ENCODE data around the gene PSD4. TPM values are rescaled to one million over a fixed set of nuclear protein-coding genes. Genes with fewer than 3 reads are reported as not detected.

Gene PSD4
- total and polyA plus RNA-seq, 2 of the 4 experiments (the other 2 are of a cell fraction): 0.36 to 0.70 TPM

GRCh38 chr2:113138428-113139322, 35.1 kb upstream of the PSD4 start (continued):
- no peak for TF ChIP-seq ELK1 (IDR thresholded peaks at IDR 0.05; ENCODE audit: borderline replicate concordance, low read depth, low read length)

GRCh38 chr2:113141451-113141850, 32.3 kb upstream of the PSD4 start:
- dilution Hi-C loops (cut with HindIII; ENCODE audit: low sequenced_read_pairs, unreplicated experiment) (no loop called here), in situ Hi-C loops (cut with MboI; ENCODE audit: low sequenced_read_pairs) (no loop called here), intact Hi-C loops (cut with micrococcal nuclease) (no loop called here)
- no peak overlapping the region for H2BK120ac ChIP-seq (ENCODE audit: low read depth, low read length)
- no peak overlapping the region for H3K18ac ChIP-seq (ENCODE audit: low read depth, low read length)
- H3K23ac ChIP-seq (ENCODE audit: low read depth, low read length): no peak overlapping the region
- TF ChIP-seq MAFK (IDR thresholded peaks at IDR 0.05; ENCODE audit: low read depth, low read length) (no peak), NFE2L2 (IDR thresholded peaks at IDR 0.05; ENCODE audit: low read depth, low read length) (no peak)
- DNase-seq: no peak
- H4K5ac ChIP-seq (ENCODE audit: low read depth, low read length): no peak overlapping the region
- no peak overlapping the region for H3K4me2 ChIP-seq (ENCODE audit: low read depth, low read length)
- no peak overlapping the region for H3K4me3 ChIP-seq (ENCODE audit: insufficient read depth, low read depth, low read length)
- H4K91ac ChIP-seq (ENCODE audit: insufficient read depth, low read depth, low read length): no peak overlapping the region
- no peak overlapping the region for H2AFZ ChIP-seq (replicated peaks; ENCODE audit: low read length, poor library complexity)
- CTCF ChIA-PET: interaction anchor here (1.6 to 1.8 kb wide), 2 partner anchors 15 to 249 kb away, joined by 4 to 6 read pairs; no protein-coding TSS in a partner anchor
- H3K4me1 ChIP-seq (ENCODE audit: control insufficient read depth, insufficient read depth, low read length): no peaks in the 10 kb centered on the region
- no peak overlapping the region for H2AK5ac ChIP-seq (ENCODE audit: low read depth, low read length)
- no TSS peak for BruUV-seq (replicated peaks)
- no peaks in the 10 kb centered on the region for H3K36me3 ChIP-seq (ENCODE audit: control insufficient read depth, insufficient read depth, low read length)
- no peaks in the 10 kb centered on the region for H3K9me1 ChIP-seq (ENCODE audit: insufficient read depth, low read length)
- H2BK20ac ChIP-seq (ENCODE audit: low read depth, low read length): no peak overlapping the region
- no peak overlapping the region for H4K8ac ChIP-seq (ENCODE audit: low read depth in 2 of 2, low read length in 2 of 2)
- H4K20me1 ChIP-seq (ENCODE audit: insufficient read depth, low read length): no peaks in the 10 kb centered on the region
- WGBS, 2 experiments (ENCODE audit: extremely low coverage in 2 of 2, insufficient read length in 1 of 2): no CpG with 5 or more reads among the region's 6 CpGs
- no peak overlapping the region for H3K14ac ChIP-seq (replicated peaks; ENCODE audit: low read depth, low read length)
- no peak overlapping the region for H2BK5ac ChIP-seq (ENCODE audit: low read depth, low read length, poor library complexity, severe bottlenecking)
- H2AK9ac ChIP-seq (replicated peaks; ENCODE audit: low read depth, low read length, poor library complexity): peak overlapping the region; percentile 28
- no peak overlapping the region for H3K56ac ChIP-seq (ENCODE audit: extremely low read depth, insufficient read depth, low read length)
- no peaks in the 10 kb centered on the region for H3K79me1 ChIP-seq (ENCODE audit: low read depth in 1 of 2, low read length in 2 of 2)
- no peak overlapping the region for H3K4ac ChIP-seq (ENCODE audit: low read depth, low read length)
- no peak overlapping the region for H3K9ac ChIP-seq (ENCODE audit: low read depth, low read length)
- no peak overlapping the region for H3K27ac ChIP-seq (ENCODE audit: insufficient read depth, low read length)
- no peaks in the 10 kb centered on the region for H3K9me3 ChIP-seq (ENCODE audit: control insufficient read depth, insufficient read depth, low read length)
- POLR2A ChIA-PET (ENCODE audit: unreplicated experiment): no interaction called here
- peaks cover 6% of the 10 kb centered on the region for H3K27me3 ChIP-seq (ENCODE audit: control insufficient read depth, insufficient read depth, low read length)
- no peak overlapping the region for H2BK15ac ChIP-seq (ENCODE audit: low read depth, low read length)
- ATAC-seq (ENCODE audit: low read depth): no peak
